ENCODE data around the gene SCN2B. TPM values are rescaled to one million over a fixed set of nuclear protein-coding genes. Genes with fewer than 3 reads are reported as not detected.

SCN2B gene
- total RNA-seq, 6 experiments from 2014 or later: not detected

- intact Hi-C loops (cut with DNase I): no loop called here
- Histone ChIP-seq H3K36me3 (no peaks in the 10 kb centered on the region), H3K4me1 (no peaks in the 10 kb centered on the region), H3K27ac (no peak overlapping the region), H3K27me3 (no peaks in the 10 kb centered on the region), H3K4me3 (no peak overlapping the region), H3K9me3 (no peaks in the 10 kb centered on the region)
- no peak for ATAC-seq
- no peak for TF ChIP-seq CTCF (IDR thresholded peaks at IDR 0.05)
- TF ChIP-seq POLR2A (IDR thresholded peaks at IDR 0.05): no peak
- no peak for DNase-seq
- 72% methylated on average over 3 of the region's 7 CpGs for WGBS (ENCODE audit: insufficient coverage, low coverage, low lambda C conversion rate, missing lambda C conversion rate)
Observed at GRCh38 chr11:118115048-118115447, 61.4 kb downstream of the SCN2B start.

- Histone ChIP-seq H3K36me3 (no peaks in the 10 kb centered on the region), H3K9me3 (no peaks in the 10 kb centered on the region), H3K4me1 (no peaks in the 10 kb centered on the region), H3K27ac (no peak overlapping the region), H3K4me3 (no peak overlapping the region), H3K27me3 (no peaks in the 10 kb centered on the region)
- intact Hi-C loops (cut with DNase I): no loop called here
- WGBS (ENCODE audit: insufficient coverage, low coverage, low lambda C conversion rate, missing lambda C conversion rate): 57% methylated on average over 1 of the region's 1 CpG
- peak in 1 of 4 donors; percentile 14 for ATAC-seq
- no peak for DNase-seq
- TF ChIP-seq POLR2A (IDR thresholded peaks at IDR 0.05) (no peak), CTCF (IDR thresholded peaks at IDR 0.05) (no peak)
Observed at GRCh38 chr11:118114266-118114665, 62.2 kb downstream of the SCN2B start.

DNA sequence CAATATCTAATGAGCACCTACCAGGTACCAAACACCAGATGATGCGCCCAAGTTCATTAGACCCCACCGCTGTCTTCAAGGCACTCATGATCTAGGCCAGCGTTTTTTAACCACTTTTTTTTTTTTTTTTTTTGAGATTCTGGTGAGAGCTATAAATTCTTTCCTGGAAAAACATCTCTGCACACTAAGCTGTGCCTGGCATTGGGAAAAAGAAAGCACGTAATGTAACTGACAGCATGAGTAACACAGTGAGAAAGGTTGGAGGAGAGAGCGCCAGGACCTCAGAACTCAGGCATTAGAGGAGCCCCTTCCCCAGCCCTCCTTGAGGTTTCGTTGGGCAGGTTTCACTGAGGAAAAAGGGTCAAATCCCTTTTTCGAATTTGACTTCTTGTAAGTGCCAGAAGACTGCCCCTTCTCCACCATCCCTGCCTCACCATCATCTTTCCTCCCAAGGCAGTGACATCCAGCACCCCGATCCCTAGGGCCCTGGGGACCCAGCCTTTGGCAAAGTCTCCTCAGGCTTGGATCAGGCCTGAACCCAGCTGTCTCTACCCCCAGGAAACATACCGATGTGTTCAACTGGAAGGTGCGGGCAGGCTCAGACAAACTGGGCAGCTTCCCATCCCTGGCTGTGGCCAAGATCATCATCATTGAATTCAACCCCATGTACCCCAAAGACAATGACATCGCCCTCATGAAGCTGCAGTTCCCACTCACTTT is 63.6 kb downstream of the SCN2B start:
- Histone ChIP-seq H3K4me1 (no peaks in the 10 kb centered on the region), H3K27me3 (no peaks in the 10 kb centered on the region), H3K9me3 (no peaks in the 10 kb centered on the region), H3K27ac (no peak overlapping the region), H3K4me3 (no peak overlapping the region), H3K36me3 (no peaks in the 10 kb centered on the region)
- no peak for TF ChIP-seq POLR2A (IDR thresholded peaks at IDR 0.05)
- TF ChIP-seq CTCF (IDR thresholded peaks at IDR 0.05): no peak
- DNase-seq: no peak
- WGBS (ENCODE audit: insufficient coverage, low coverage, low lambda C conversion rate, missing lambda C conversion rate): 83% methylated on average over 6 of the region's 11 CpGs
- intact Hi-C loops (cut with DNase I): no loop called here
- no peak for ATAC-seq

Small RNA genes lying within 50 kb of the gene (small RNA-seq; reads per million reads assigned to genes)
- 0 reads per million in 2 experiments for gene HSPE1P18

Other genes with a start within 250 kb of the SCN2B start
- gene TMPRSS13, start 247.2 kb downstream of the SCN2B start, total RNA-seq: under 1 TPM in 3 of 6 experiments, not detected in 3; 0.09 to 0.61 (median 0.12) TPM
- gene IL10RA, start 190.2 kb downstream of the SCN2B start, total RNA-seq: 10 to 100 TPM in 2 of 6 experiments, 1 to 10 TPM in 4; 4.9 to 17.9 (median 7.4) TPM
- gene TMPRSS4, start 99.6 kb downstream of the SCN2B start, total RNA-seq: under 1 TPM in 2 of 6 experiments, not detected in 4; 0.35 to 0.51 TPM
- gene SMIM35, start 89.7 kb downstream of the SCN2B start, total RNA-seq: not detected
- under 1 TPM; 0.11 to 0.30 (median 0.23) TPM for gene SCN4B, start 23.8 kb downstream of the SCN2B start, total RNA-seq
- 1 to 10 TPM; 1.5 to 9.1 (median 3.2) TPM for gene JAML, start 48.4 kb upstream of the SCN2B start, total RNA-seq
- gene MPZL3, start 75.7 kb upstream of the SCN2B start, total RNA-seq: 1 to 10 TPM; 2.7 to 9.3 (median 6.8) TPM
- gene MPZL2, start 87.7 kb upstream of the SCN2B start, total RNA-seq: 10 to 100 TPM; 13.0 to 32.4 (median 21.2) TPM
- 1 to 10 TPM in 2 of 6 experiments, under 1 TPM in 4; 0.55 to 1.5 (median 0.90) TPM for gene CD3E, start 128.1 kb upstream of the SCN2B start, total RNA-seq
- under 1 TPM in 4 of 6 experiments, not detected in 2; 0.64 to 0.98 (median 0.89) TPM for gene CD3D, start 166.1 kb upstream of the SCN2B start, total RNA-seq
- gene CD3G, start 167.7 kb upstream of the SCN2B start, total RNA-seq: 1 to 10 TPM in 1 of 6 experiments, under 1 TPM in 5; 0.27 to 1.7 (median 0.36) TPM
- 10 to 100 TPM; 25.5 to 36.9 (median 28.5) TPM for gene UBE4A, start 183.0 kb upstream of the SCN2B start, total RNA-seq
- gene ATP5MG, start 225.0 kb upstream of the SCN2B start, total RNA-seq: 100 to 1,000 TPM in 1 of 6 experiments, 10 to 100 TPM in 5; 32.6 to 127 (median 89.5) TPM